ENCODE results near the gene ELF2. TPM values are rescaled to one million over a fixed set of nuclear protein-coding genes. Genes with fewer than 3 reads are reported as not detected.
A peak's percentile ranks its signal among the peaks of the same experiment; 100 is the strongest.

ELF2 gene
- total RNA-seq, 1 donor from 2014 or later: 44.3 TPM

DNA sequence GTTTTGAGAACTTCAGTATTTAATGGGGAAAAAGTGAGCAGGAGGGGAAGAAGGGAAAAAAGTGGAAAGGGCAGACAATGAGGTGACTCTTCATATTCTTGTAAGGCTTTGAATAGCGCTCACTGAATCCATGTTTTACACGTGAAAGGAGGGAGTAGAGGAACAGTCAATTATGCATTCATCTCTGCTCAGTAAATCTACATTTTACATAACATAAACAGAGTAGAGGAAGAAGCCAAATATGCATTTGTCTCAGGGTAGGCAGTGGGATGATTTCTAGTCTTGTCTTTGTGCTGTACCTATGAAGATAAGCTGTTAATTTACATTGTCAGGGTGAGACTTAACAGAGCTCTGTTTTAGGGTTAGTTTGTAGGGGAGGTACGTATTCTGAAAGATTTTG, 19.4 kb upstream of the ELF2 start:
- Histone ChIP-seq H3F3A (ENCODE audit: low read depth) (peaks cover 3% of the 10 kb centered on the region), H3K4me3 (no peak overlapping the region), H3K9me3 (ENCODE audit: low read depth) (no peaks in the 10 kb centered on the region), H3K9ac (no peak overlapping the region), H4K20me1 (ENCODE audit: low read depth) (no peaks in the 10 kb centered on the region), H3K4me2 (no peak overlapping the region), H3K79me2 (ENCODE audit: low read depth) (no peaks in the 10 kb centered on the region), H3K27ac (no peak overlapping the region), H3K27me3 (no peaks in the 10 kb centered on the region), H3K4me1 (no peaks in the 10 kb centered on the region), H3K36me3 (no peaks in the 10 kb centered on the region), H2AFZ (replicated peaks) (no peak overlapping the region)
- Mint-ChIP-seq H3K36me3 (no peaks in the 10 kb centered on the region), H3K4me1 (no peaks in the 10 kb centered on the region), H3K27me3 (ENCODE audit: insufficient read depth, low read depth) (peaks cover 6% of the 10 kb centered on the region), H3K9me3 (peaks cover 5% of the 10 kb centered on the region), H3K4me3 (no peak overlapping the region), H3K27ac (no peak overlapping the region)
- DNase-seq (ENCODE audit: low spot score): no peak
- TF ChIP-seq EZH2 (IDR thresholded peaks at IDR 0.05) (no peak), EZH2phosphoT487 (IDR thresholded peaks at IDR 0.05) (no peak)
- TF ChIP-seq, protein P1, sequence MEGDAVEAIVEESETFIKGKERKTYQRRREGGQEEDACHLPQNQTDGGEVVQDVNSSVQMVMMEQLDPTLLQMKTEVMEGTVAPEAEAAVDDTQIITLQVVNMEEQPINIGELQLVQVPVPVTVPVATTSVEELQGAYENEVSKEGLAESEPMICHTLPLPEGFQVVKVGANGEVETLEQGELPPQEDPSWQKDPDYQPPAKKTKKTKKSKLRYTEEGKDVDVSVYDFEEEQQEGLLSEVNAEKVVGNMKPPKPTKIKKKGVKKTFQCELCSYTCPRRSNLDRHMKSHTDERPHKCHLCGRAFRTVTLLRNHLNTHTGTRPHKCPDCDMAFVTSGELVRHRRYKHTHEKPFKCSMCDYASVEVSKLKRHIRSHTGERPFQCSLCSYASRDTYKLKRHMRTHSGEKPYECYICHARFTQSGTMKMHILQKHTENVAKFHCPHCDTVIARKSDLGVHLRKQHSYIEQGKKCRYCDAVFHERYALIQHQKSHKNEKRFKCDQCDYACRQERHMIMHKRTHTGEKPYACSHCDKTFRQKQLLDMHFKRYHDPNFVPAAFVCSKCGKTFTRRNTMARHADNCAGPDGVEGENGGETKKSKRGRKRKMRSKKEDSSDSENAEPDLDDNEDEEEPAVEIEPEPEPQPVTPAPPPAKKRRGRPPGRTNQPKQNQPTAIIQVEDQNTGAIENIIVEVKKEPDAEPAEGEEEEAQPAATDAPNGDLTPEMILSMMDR (IDR thresholded peaks at IDR 0.05): no peak

DNA sequence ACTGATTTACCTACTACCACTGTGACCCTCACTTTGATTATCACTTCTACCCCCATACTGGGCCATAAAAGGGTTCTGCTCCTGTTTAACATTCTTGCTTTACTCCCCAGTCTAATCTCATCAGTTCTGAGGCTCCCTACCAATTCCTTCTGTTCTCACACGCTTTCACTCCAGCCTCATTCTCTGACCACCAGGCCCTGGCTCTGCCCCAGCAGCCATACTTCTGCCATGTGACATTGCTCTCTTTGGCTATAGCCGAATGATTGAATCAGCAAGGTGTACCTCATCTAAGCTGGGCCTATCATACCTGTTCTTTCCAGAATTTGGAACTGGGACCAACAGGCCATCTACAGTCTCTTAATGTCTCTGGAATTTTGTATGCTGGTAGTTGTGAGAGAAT, 14.4 kb upstream of the ELF2 start:
- H3K27ac Mint-ChIP-seq: peak overlapping the region; percentile 34
- H2AFZ ChIP-seq (replicated peaks): peak overlapping the region; percentile 59
- H3K9me3 ChIP-seq (ENCODE audit: low read depth): no peaks in the 10 kb centered on the region
- H3K4me1 Mint-ChIP-seq: peaks cover 9% of the 10 kb centered on the region
- H3K4me3 ChIP-seq: no peak overlapping the region
- H3K79me2 ChIP-seq (ENCODE audit: low read depth): no peaks in the 10 kb centered on the region
- no peaks in the 10 kb centered on the region for H3K36me3 Mint-ChIP-seq
- no peaks in the 10 kb centered on the region for H3K27me3 ChIP-seq
- H3K9me3 Mint-ChIP-seq: peaks cover 2% of the 10 kb centered on the region
- TF ChIP-seq EZH2phosphoT487 (IDR thresholded peaks at IDR 0.05): no peak
- TF ChIP-seq, protein P1 (IDR thresholded peaks at IDR 0.05): no peak
- no peak for TF ChIP-seq EZH2 (IDR thresholded peaks at IDR 0.05)
- peaks cover 19% of the 10 kb centered on the region for H3F3A ChIP-seq (ENCODE audit: low read depth)
- H3K36me3 ChIP-seq: no peaks in the 10 kb centered on the region
- no peak overlapping the region for H3K27ac ChIP-seq
- peaks cover 4% of the 10 kb centered on the region for H3K27me3 Mint-ChIP-seq (ENCODE audit: insufficient read depth, low read depth)
- no peaks in the 10 kb centered on the region for H4K20me1 ChIP-seq (ENCODE audit: low read depth)
- no peak for DNase-seq (ENCODE audit: low spot score)
- peaks cover 8% of the 10 kb centered on the region for H3K4me1 ChIP-seq
- H3K4me3 Mint-ChIP-seq: no peak overlapping the region
- no peak overlapping the region for H3K9ac ChIP-seq
- no peak overlapping the region for H3K4me2 ChIP-seq

DNA sequence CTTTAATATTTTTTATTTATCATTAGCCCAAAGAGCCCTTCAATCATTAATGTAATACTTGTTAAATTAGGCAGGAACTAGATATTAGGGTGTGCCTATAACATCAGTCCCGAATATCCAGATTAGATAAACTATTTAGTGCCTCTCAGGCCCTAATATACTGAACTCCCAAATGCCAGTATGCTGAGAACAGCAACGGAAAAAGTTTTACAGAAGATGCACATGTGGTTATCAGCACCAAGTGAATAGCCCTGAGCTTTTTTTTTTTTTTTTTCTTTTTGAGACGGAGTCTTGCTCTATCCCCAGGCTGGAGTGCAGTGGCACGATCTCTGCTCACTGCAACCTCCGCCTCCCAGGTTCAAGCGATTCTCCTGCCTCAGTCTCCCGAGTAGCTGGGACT, 13.0 kb upstream of the ELF2 start:
- Mint-ChIP-seq H3K36me3 (no peaks in the 10 kb centered on the region), H3K9me3 (no peaks in the 10 kb centered on the region), H3K4me1 (peaks cover 9% of the 10 kb centered on the region), H3K27ac (no peak overlapping the region), H3K4me3 (no peak overlapping the region), H3K27me3 (ENCODE audit: insufficient read depth, low read depth) (peaks cover 4% of the 10 kb centered on the region)
- Histone ChIP-seq H3K4me3 (no peak overlapping the region), H3K27me3 (no peaks in the 10 kb centered on the region), H3F3A (ENCODE audit: low read depth) (peaks cover 19% of the 10 kb centered on the region), H3K4me2 (no peak overlapping the region), H3K4me1 (peaks cover 8% of the 10 kb centered on the region), H3K27ac (no peak overlapping the region), H3K9ac (no peak overlapping the region), H3K79me2 (ENCODE audit: low read depth) (no peaks in the 10 kb centered on the region), H3K36me3 (no peaks in the 10 kb centered on the region), H3K9me3 (ENCODE audit: low read depth) (no peaks in the 10 kb centered on the region), H2AFZ (replicated peaks) (no peak overlapping the region), H4K20me1 (ENCODE audit: low read depth) (no peaks in the 10 kb centered on the region)
- TF ChIP-seq EZH2 (IDR thresholded peaks at IDR 0.05) (no peak), EZH2phosphoT487 (IDR thresholded peaks at IDR 0.05) (no peak)
- TF ChIP-seq, protein P1 (IDR thresholded peaks at IDR 0.05): no peak
- DNase-seq (ENCODE audit: low spot score): no peak

DNA sequence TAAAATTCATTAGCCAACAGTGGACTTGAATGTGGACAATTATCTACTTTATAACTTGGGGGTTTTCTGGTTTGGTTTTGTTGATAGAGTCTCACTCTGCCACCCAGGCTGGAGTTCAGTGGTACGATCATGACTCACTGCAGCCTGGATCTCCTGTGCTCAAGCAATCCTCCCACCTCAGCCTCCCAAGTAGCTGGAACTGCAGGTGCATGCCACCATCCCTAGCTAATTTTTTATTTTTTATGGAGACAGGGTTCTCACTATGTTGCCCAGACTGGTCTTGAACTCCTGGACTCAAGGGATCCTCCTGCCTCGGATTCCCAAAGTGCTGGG, 12.4 kb upstream of the ELF2 start:
- H3K4me1 Mint-ChIP-seq: peaks cover 9% of the 10 kb centered on the region
- H2AFZ ChIP-seq (replicated peaks): no peak overlapping the region
- TF ChIP-seq EZH2phosphoT487 (IDR thresholded peaks at IDR 0.05): no peak
- TF ChIP-seq, protein P1 (IDR thresholded peaks at IDR 0.05): no peak
- no peak for TF ChIP-seq EZH2 (IDR thresholded peaks at IDR 0.05)
- no peaks in the 10 kb centered on the region for H3K36me3 ChIP-seq
- H3K27me3 ChIP-seq: no peaks in the 10 kb centered on the region
- H3K27ac Mint-ChIP-seq: no peak overlapping the region
- H3K27me3 Mint-ChIP-seq (ENCODE audit: insufficient read depth, low read depth): peaks cover 6% of the 10 kb centered on the region
- H3K27ac ChIP-seq: no peak overlapping the region
- H3K4me2 ChIP-seq: no peak overlapping the region
- H4K20me1 ChIP-seq (ENCODE audit: low read depth): no peaks in the 10 kb centered on the region
- H3K9me3 Mint-ChIP-seq: no peaks in the 10 kb centered on the region
- no peak overlapping the region for H3K4me3 ChIP-seq
- no peaks in the 10 kb centered on the region for H3K9me3 ChIP-seq (ENCODE audit: low read depth)
- no peak for DNase-seq (ENCODE audit: low spot score)
- no peaks in the 10 kb centered on the region for H3K79me2 ChIP-seq (ENCODE audit: low read depth)
- H3K36me3 Mint-ChIP-seq: no peaks in the 10 kb centered on the region
- no peak overlapping the region for H3K9ac ChIP-seq
- H3K4me1 ChIP-seq: peaks cover 8% of the 10 kb centered on the region
- no peak overlapping the region for H3K4me3 Mint-ChIP-seq
- H3F3A ChIP-seq (ENCODE audit: low read depth): peaks cover 19% of the 10 kb centered on the region
